ENCODE data around the gene DENND1A.

DENND1A gene

GRCh38 chr9:123486431-123486830 lies 443.5 kb downstream of the DENND1A start:
- 100% methylated on average over 1 of the region's 1 CpG for WGBS

DNA sequence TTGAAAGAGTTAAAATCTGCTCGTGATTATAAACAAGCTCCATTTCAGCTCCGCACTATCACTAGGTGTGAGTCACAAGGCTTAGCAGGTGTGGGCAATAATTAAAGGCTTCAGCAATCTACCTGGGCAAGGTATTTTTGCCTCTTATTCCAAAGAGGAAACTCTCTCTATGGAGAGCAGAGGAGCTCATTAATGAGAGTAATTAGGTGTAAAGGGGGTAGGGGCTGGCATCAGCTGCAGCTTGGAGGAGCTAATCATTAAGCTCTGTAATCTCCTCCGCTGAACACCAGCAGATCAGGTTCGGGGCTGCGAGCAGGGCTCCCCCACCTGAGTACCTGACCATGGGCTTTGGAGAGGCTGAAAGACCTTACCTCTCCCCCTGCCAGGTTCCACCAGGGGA lies 444.7 kb downstream of the DENND1A start:
- Histone ChIP-seq H2AFZ (ENCODE audit: low read depth, low read length) (no peak overlapping the region), H2BK15ac (ENCODE audit: low read depth, poor library complexity, severe bottlenecking) (no peak overlapping the region), H2AK5ac (ENCODE audit: low read length, severe bottlenecking) (no peak overlapping the region), H4K8ac (ENCODE audit: low read length) (no peak overlapping the region), H2BK12ac (ENCODE audit: low read length in 2 of 2) (no peak overlapping the region), H3K27me3 (ENCODE audit: control insufficient read depth in 1 of 2, insufficient read depth in 1 of 2, low read length in 2 of 2) (no peaks in the 10 kb centered on the region), H3K4me3 (ENCODE audit: insufficient read depth in 1 of 2, low read depth in 1 of 2, low read length in 2 of 2) (no peak overlapping the region), H3K4ac (ENCODE audit: low read depth in 1 of 2, low read length in 2 of 2) (no peak overlapping the region), H2BK120ac (ENCODE audit: low read depth, low read length) (no peak overlapping the region), H3K18ac (ENCODE audit: low read depth in 1 of 2, low read length in 2 of 2) (no peak overlapping the region), H4K91ac (ENCODE audit: low read length) (no peak overlapping the region), H3K9me3 (ENCODE audit: control insufficient read depth, low read length) (no peaks in the 10 kb centered on the region), H3K27ac (ENCODE audit: low read length, poor library complexity, severe bottlenecking) (no peak overlapping the region), H3K4me1 (ENCODE audit: control insufficient read depth, insufficient read depth, low read depth, low read length) (no peaks in the 10 kb centered on the region), H3K36me3 (ENCODE audit: control insufficient read depth in 1 of 2, insufficient read depth in 2 of 2, low read depth in 1 of 2, low read length in 2 of 2) (no peaks in the 10 kb centered on the region), H2BK5ac (ENCODE audit: low read depth, low read length, poor library complexity, severe bottlenecking) (no peak overlapping the region), H3K9ac (ENCODE audit: low read length) (no peak overlapping the region), H3K79me1 (replicated peaks; ENCODE audit: low read length, poor library complexity, severe bottlenecking) (no peaks in the 10 kb centered on the region), H3K23ac (ENCODE audit: low read length in 2 of 2) (no peak overlapping the region), H3K4me2 (ENCODE audit: low read length, poor library complexity, severe bottlenecking) (no peak overlapping the region), H3K14ac (ENCODE audit: low read length in 2 of 2) (no peak overlapping the region)
- no peak for DNase-seq
- WGBS = 82% methylated on average over 5 of the region's 5 CpGs

More at GRCh38 chr9:123486431-123486830, 443.5 kb downstream of the DENND1A start:
- no peak overlapping the region for H3K4me2 ChIP-seq (ENCODE audit: low read length, poor library complexity, severe bottlenecking)
- H3K27ac ChIP-seq (ENCODE audit: low read length, poor library complexity, severe bottlenecking) = no peak overlapping the region
- DNase-seq = no peak
- no peaks in the 10 kb centered on the region for H3K79me1 ChIP-seq (replicated peaks; ENCODE audit: low read length, poor library complexity, severe bottlenecking)
- H2BK120ac ChIP-seq (ENCODE audit: low read depth, low read length) = no peak overlapping the region
- no peak overlapping the region for H2AK5ac ChIP-seq (ENCODE audit: low read length, severe bottlenecking)
- no peak overlapping the region for H2BK15ac ChIP-seq (ENCODE audit: low read depth, poor library complexity, severe bottlenecking)
- no peak overlapping the region for H3K18ac ChIP-seq (ENCODE audit: low read depth in 1 of 2, low read length in 2 of 2)
- H3K4ac ChIP-seq (ENCODE audit: low read depth in 1 of 2, low read length in 2 of 2) = no peak overlapping the region
- H2AFZ ChIP-seq (ENCODE audit: low read depth, low read length) = no peak overlapping the region
- no peak overlapping the region for H4K91ac ChIP-seq (ENCODE audit: low read length)
- H3K14ac ChIP-seq (ENCODE audit: low read length in 2 of 2) = no peak overlapping the region
- no peak overlapping the region for H3K4me3 ChIP-seq (ENCODE audit: insufficient read depth in 1 of 2, low read depth in 1 of 2, low read length in 2 of 2)
- H3K9ac ChIP-seq (ENCODE audit: low read length) = no peak overlapping the region
- no peak overlapping the region for H2BK5ac ChIP-seq (ENCODE audit: low read depth, low read length, poor library complexity, severe bottlenecking)
- no peak overlapping the region for H2BK12ac ChIP-seq (ENCODE audit: low read length in 2 of 2)
- no peaks in the 10 kb centered on the region for H3K36me3 ChIP-seq (ENCODE audit: control insufficient read depth in 1 of 2, insufficient read depth in 2 of 2, low read depth in 1 of 2, low read length in 2 of 2)
- no peak overlapping the region for H3K23ac ChIP-seq (ENCODE audit: low read length in 2 of 2)
- H3K4me1 ChIP-seq (ENCODE audit: control insufficient read depth, insufficient read depth, low read depth, low read length) = no peaks in the 10 kb centered on the region
- H3K27me3 ChIP-seq (ENCODE audit: control insufficient read depth in 1 of 2, insufficient read depth in 1 of 2, low read length in 2 of 2) = no peaks in the 10 kb centered on the region
- H4K8ac ChIP-seq (ENCODE audit: low read length) = no peak overlapping the region
- H3K9me3 ChIP-seq (ENCODE audit: control insufficient read depth, low read length) = no peaks in the 10 kb centered on the region

DNA sequence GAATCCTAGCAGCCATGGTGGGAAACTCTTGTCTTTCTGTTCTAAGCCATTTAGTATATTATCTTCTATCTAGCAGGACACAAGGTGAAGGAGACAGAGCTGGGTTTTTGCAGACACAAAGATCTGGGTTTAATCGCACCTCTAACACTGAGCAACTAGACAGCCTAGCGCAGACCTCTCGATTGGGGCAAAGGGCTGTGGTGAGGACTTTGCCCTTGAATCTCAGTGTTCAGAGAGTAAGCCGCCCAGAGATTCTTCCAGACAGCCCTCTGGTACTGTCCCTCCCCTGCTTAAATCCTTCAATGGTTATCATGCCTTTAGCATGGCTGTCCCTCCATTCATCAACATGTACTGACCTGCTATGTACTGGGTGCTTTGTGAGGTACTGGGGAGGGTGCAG lies 445.8 kb downstream of the DENND1A start:
- no peak overlapping the region for H3K4me2 ChIP-seq (ENCODE audit: low read length, poor library complexity, severe bottlenecking)
- H3K27me3 ChIP-seq (ENCODE audit: control insufficient read depth in 1 of 2, insufficient read depth in 1 of 2, low read length in 2 of 2) = no peaks in the 10 kb centered on the region

GRCh38 chr9:123483191-123483803 lies 446.6 kb downstream of the DENND1A start:
- Histone ChIP-seq H2BK15ac (ENCODE audit: low read depth, poor library complexity, severe bottlenecking) (no peak overlapping the region), H3K79me1 (replicated peaks; ENCODE audit: low read length, poor library complexity, severe bottlenecking) (no peaks in the 10 kb centered on the region), H3K4me3 (ENCODE audit: insufficient read depth in 1 of 2, low read depth in 1 of 2, low read length in 2 of 2) (no peak overlapping the region), H2BK120ac (ENCODE audit: low read depth, low read length) (no peak overlapping the region), H2BK12ac (ENCODE audit: low read length in 2 of 2) (no peak overlapping the region), H3K27me3 (ENCODE audit: control insufficient read depth in 1 of 2, insufficient read depth in 1 of 2, low read length in 2 of 2) (no peaks in the 10 kb centered on the region), H3K14ac (ENCODE audit: low read length in 2 of 2) (peak overlapping the region in 1 of 2 experiments; percentile 81), H3K23ac (ENCODE audit: low read length in 2 of 2) (no peak overlapping the region), H3K9ac (ENCODE audit: low read length) (no peak overlapping the region), H3K36me3 (ENCODE audit: control insufficient read depth in 1 of 2, insufficient read depth in 2 of 2, low read depth in 1 of 2, low read length in 2 of 2) (no peaks in the 10 kb centered on the region), H2BK5ac (ENCODE audit: low read depth, low read length, poor library complexity, severe bottlenecking) (no peak overlapping the region), H3K4me2 (ENCODE audit: low read length, poor library complexity, severe bottlenecking) (no peak overlapping the region), H3K4me1 (ENCODE audit: control insufficient read depth, insufficient read depth, low read depth, low read length) (no peaks in the 10 kb centered on the region), H3K9me3 (ENCODE audit: control insufficient read depth, low read length) (no peaks in the 10 kb centered on the region), H3K27ac (ENCODE audit: low read length, poor library complexity, severe bottlenecking) (no peak overlapping the region), H3K18ac (ENCODE audit: low read depth in 1 of 2, low read length in 2 of 2) (no peak overlapping the region), H2AK5ac (ENCODE audit: low read length, severe bottlenecking) (no peak overlapping the region), H3K4ac (ENCODE audit: low read depth in 1 of 2, low read length in 2 of 2) (no peak overlapping the region), H4K91ac (ENCODE audit: low read length) (no peak overlapping the region), H2AFZ (ENCODE audit: low read depth, low read length) (no peak overlapping the region), H4K8ac (ENCODE audit: low read length) (no peak overlapping the region)
- DNase-seq = no peak
- 91% methylated on average over 9 of the region's 9 CpGs for WGBS

More for the DNA sequence above, 445.8 kb downstream of the DENND1A start:
- Histone ChIP-seq H2BK120ac (ENCODE audit: low read depth, low read length) (no peak overlapping the region), H2BK12ac (ENCODE audit: low read length in 2 of 2) (no peak overlapping the region), H2BK15ac (ENCODE audit: low read depth, poor library complexity, severe bottlenecking) (no peak overlapping the region), H4K91ac (ENCODE audit: low read length) (no peak overlapping the region), H3K4ac (ENCODE audit: low read depth in 1 of 2, low read length in 2 of 2) (no peak overlapping the region), H3K36me3 (ENCODE audit: control insufficient read depth in 1 of 2, insufficient read depth in 2 of 2, low read depth in 1 of 2, low read length in 2 of 2) (no peaks in the 10 kb centered on the region), H3K18ac (ENCODE audit: low read depth in 1 of 2, low read length in 2 of 2) (no peak overlapping the region), H3K14ac (ENCODE audit: low read length in 2 of 2) (no peak overlapping the region), H3K79me1 (replicated peaks; ENCODE audit: low read length, poor library complexity, severe bottlenecking) (no peaks in the 10 kb centered on the region), H2BK5ac (ENCODE audit: low read depth, low read length, poor library complexity, severe bottlenecking) (no peak overlapping the region), H3K4me1 (ENCODE audit: control insufficient read depth, insufficient read depth, low read depth, low read length) (no peaks in the 10 kb centered on the region), H3K27ac (ENCODE audit: low read length, poor library complexity, severe bottlenecking) (no peak overlapping the region), H2AK5ac (ENCODE audit: low read length, severe bottlenecking) (no peak overlapping the region), H3K4me3 (ENCODE audit: insufficient read depth in 1 of 2, low read depth in 1 of 2, low read length in 2 of 2) (no peak overlapping the region), H2AFZ (ENCODE audit: low read depth, low read length) (no peak overlapping the region), H3K9ac (ENCODE audit: low read length) (no peak overlapping the region), H3K9me3 (ENCODE audit: control insufficient read depth, low read length) (no peaks in the 10 kb centered on the region), H4K8ac (ENCODE audit: low read length) (no peak overlapping the region), H3K23ac (ENCODE audit: low read length in 2 of 2) (no peak overlapping the region)
- DNase-seq = no peak
- WGBS = 99% methylated on average over 3 of the region's 4 CpGs
